Panc1 (cell line): ENCODE measurements around the gene KCNIP3. TPM values are rescaled to one million over a fixed set of nuclear protein-coding genes. Genes with fewer than 3 reads are reported as not detected.

ENCODE experiments used
- ATAC-seq: fragments of 200-7000 bp; cut with Tn5 transposase; 2 replicates; pipeline ENCODE4 v1.9.1; 2020; ENCODE audit warnings: mild to moderate bottlenecking, moderate library complexity
- BruUV-seq: library from RNA; stranded (reverse); fragments of 400-500 nt; replicated peaks from 2 replicates; lab custom pipeline; 2021; lab: Mats Ljungman, UMichigan
- CTCF ChIA-PET: fragments of 300-600 bp; sonication (Branson Sonifier 250); formaldehyde crosslinking; loops from one replicate; lab custom pipeline; 2022; ENCODE audit warnings: antibody characterized with exemption; lab: Charles Lee
- POLR2A ChIA-PET: fragments of 300-600 bp; sonication (Branson Sonifier 250); formaldehyde crosslinking; loops from one replicate; lab custom pipeline; 2022; ENCODE audit warnings: antibody characterized with exemption; lab: Charles Lee
- DNase-seq: peaks from one replicate; pipeline ENCODE4 v3.0.0-alpha.2; 2010; ENCODE audit warnings: low read depth, low spot score
- H3K27ac ChIP-seq: 2 replicates; pipeline ENCODE4 v1.5.1; 2011; ENCODE audit warnings: mild to moderate bottlenecking, low read length, inconsistent platforms
- H3K27me3 ChIP-seq: fragments of 200-500 bp; sonication (Bioruptor generic); 2 replicates; pipeline ENCODE4 v1.6.0; 2014; ENCODE audit warnings: low read length, inconsistent platforms; ENCODE audit not compliant: control insufficient read depth, insufficient read depth
- H3K36me3 ChIP-seq: fragments of 200-500 bp; sonication (Bioruptor generic); 2 replicates; pipeline ENCODE4 v1.5.1; 2014; ENCODE audit warnings: inconsistent platforms, mild to moderate bottlenecking, low read length, moderate library complexity; ENCODE audit not compliant: control insufficient read depth, insufficient read depth
- H3K4me1 ChIP-seq: 2 replicates; pipeline ENCODE4 v1.5.1; 2011; ENCODE audit warnings: inconsistent platforms, mild to moderate bottlenecking, low read length, moderate library complexity; ENCODE audit not compliant: control insufficient read depth, insufficient read depth
- H3K4me3 ChIP-seq, 2 experiments: 2 replicates each; pipeline ENCODE4 v1.5.1; 2011 to 2012; ENCODE audit warnings: low read depth in 2 of 2, low read length in 2 of 2, mild to moderate bottlenecking in 2 of 2, inconsistent platforms in 1 of 2, moderate library complexity in 1 of 2
- H3K9me3 ChIP-seq: fragments of 200-500 bp; sonication (Bioruptor generic); 2 replicates; pipeline ENCODE4 v1.5.1; 2014; ENCODE audit warnings: low read depth, mild to moderate bottlenecking, inconsistent platforms, low read length, moderate library complexity; ENCODE audit not compliant: control insufficient read depth, insufficient read depth
- CTCF ChIP-seq: fragments of 450-650 bp; IDR thresholded peaks from 2 replicates; pipeline ENCODE4 v1.5.1; 2017; ENCODE audit warnings: mild to moderate bottlenecking
- POLR2AphosphoS5 ChIP-seq: IDR thresholded peaks from 2 replicates; pipeline ENCODE4 v1.6.1; 2012; ENCODE audit warnings: mild to moderate bottlenecking, low read depth, low read length, moderate library complexity
- REST ChIP-seq, 2 experiments: IDR thresholded peaks; 2 replicates each; pipeline ENCODE4 v1.6.1; 2011 to 2012; ENCODE audit warnings: low read depth in 2 of 2, control low read depth in 1 of 2, low read length in 1 of 2, mild to moderate bottlenecking in 1 of 2, moderate library complexity in 1 of 2; ENCODE audit not compliant: insufficient read depth in 1 of 2
- SIN3A ChIP-seq: IDR thresholded peaks from 2 replicates; pipeline ENCODE4 v1.6.1; 2012; ENCODE audit warnings: low read depth, mild to moderate bottlenecking, low read length, moderate library complexity, borderline replicate concordance; ENCODE audit not compliant: insufficient read depth
- TCF7L2 ChIP-seq: IDR thresholded peaks from 2 replicates; pipeline ENCODE4 v1.6.1; 2011; ENCODE audit warnings: mild to moderate bottlenecking, low read depth, low read length, inconsistent platforms
- in situ Hi-C: cut with HindIII; loops from 2 replicates; pipeline ENCODE4 v1.10.0; 2016; ENCODE audit warnings: low sequenced_read_pairs, low pct_unique_long_range_greater_than_20kb
- intact Hi-C: fragments of 100-400 bp; cut with micrococcal nuclease; formaldehyde crosslinking; loops from one replicate; pipeline ENCODE4 v1.10.0; 2022; ENCODE audit not compliant: unreplicated experiment
- total RNA-seq: library from RNA; stranded (reverse); gene quantifications from one replicate; pipeline ENCODE4 v1.2.1, GENCODE V29; 2021; ENCODE audit not compliant: unreplicated experiment

The KCNIP3 gene
- total RNA-seq, 1 experiment from 2014 or later = 17.5 TPM

- no peaks in the 10 kb centered on the region; the same call in 1 of the 2 replicates for H3K4me1 ChIP-seq
- DNase-seq = no peak
- POLR2A ChIA-PET = no interaction called here
- no peak; the same call in 1 of the 2 replicates for ATAC-seq
- CTCF ChIA-PET = no interaction called here
- intact Hi-C loops (no loop called here), in situ Hi-C loops (no loop called here)
- TF ChIP-seq TCF7L2 (no peak), SIN3A (no peak), REST (IDR thresholded peaks at IDR 0.05; ENCODE audit: insufficient read depth in 1 of 2, low read depth in 2 of 2, low read length in 1 of 2) (no peak), POLR2AphosphoS5 (no peak), CTCF (no peak)
- no peak overlapping the region for H3K4me3 ChIP-seq
- no peak overlapping the region for H3K27ac ChIP-seq
- H3K27me3 ChIP-seq = no peaks in the 10 kb centered on the region
- BruUV-seq = no TSS peak
- no peaks in the 10 kb centered on the region for H3K9me3 ChIP-seq
- no peaks in the 10 kb centered on the region for H3K36me3 ChIP-seq
Observed at GRCh38 chr2:95361216-95361980, 64.3 kb downstream of the KCNIP3 start.

GRCh38 chr2:95362486-95362885, 65.3 kb downstream of the KCNIP3 start:
- ATAC-seq = no peak
- BruUV-seq = no TSS peak
- H3K27me3 ChIP-seq = no peaks in the 10 kb centered on the region
- no peaks in the 10 kb centered on the region for H3K36me3 ChIP-seq
- H3K4me3 ChIP-seq = no peak overlapping the region
- ChIA-PET CTCF (no interaction called here), POLR2A (no interaction called here)
- H3K27ac ChIP-seq = no peak overlapping the region
- intact Hi-C loops = no loop called here
- no peaks in the 10 kb centered on the region; the same call in 1 of the 2 replicates for H3K4me1 ChIP-seq
- DNase-seq = no peak
- in situ Hi-C loops = no loop called here
- no peaks in the 10 kb centered on the region for H3K9me3 ChIP-seq
- TF ChIP-seq REST (IDR thresholded peaks at IDR 0.05; ENCODE audit: insufficient read depth in 1 of 2, low read depth in 2 of 2, low read length in 1 of 2) = no peak
- TF ChIP-seq SIN3A = no peak
- no peak for TF ChIP-seq POLR2AphosphoS5
